AML-193 (cell line): ENCODE data around the gene COL6A5.

Source experiments
- DNase-seq, 2 experiments: peaks; one replicate each; lab custom pipeline; 2025; lab: John Stamatoyannopoulos, UW

COL6A5 gene

DNA sequence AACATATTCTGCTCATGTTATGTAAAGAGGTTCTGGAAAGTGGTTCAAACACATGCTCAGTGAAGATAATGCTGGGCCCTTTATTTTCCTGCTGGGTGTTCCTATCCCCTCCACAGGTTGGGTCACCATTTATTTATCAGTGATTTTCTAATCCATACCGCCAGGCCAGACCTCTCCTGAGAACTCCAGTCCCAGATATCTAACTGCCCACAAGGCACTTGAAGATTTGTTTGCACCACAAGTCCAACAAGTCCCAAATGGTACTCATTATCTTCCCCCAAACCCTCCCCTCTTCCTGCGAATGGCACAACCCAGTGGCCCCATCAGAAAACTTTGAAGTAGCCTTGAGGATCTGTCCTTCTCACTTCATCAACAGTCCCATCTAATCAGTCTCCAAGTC, 176.9 kb downstream of the COL6A5 start:
- no peak for DNase-seq

DNA sequence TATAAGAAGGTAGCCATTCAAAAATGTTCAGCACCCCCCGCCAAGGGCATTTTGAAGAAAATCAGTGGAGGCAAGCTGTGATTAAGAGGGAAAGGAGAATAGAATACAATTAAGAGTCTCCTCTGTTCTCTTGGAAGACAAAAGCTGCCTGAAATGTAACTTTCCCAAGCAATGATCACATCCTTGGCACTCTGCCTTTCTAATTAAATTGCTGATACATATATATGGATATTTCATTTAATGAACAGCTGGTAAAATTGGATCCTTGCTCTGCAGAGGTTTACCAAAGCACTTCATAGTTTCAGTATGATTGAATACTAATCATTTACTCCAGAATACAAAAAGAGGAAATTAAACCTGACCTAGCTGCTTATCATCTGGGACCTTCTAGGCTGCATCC, 182.0 kb downstream of the COL6A5 start:
- no peak for DNase-seq

DNA sequence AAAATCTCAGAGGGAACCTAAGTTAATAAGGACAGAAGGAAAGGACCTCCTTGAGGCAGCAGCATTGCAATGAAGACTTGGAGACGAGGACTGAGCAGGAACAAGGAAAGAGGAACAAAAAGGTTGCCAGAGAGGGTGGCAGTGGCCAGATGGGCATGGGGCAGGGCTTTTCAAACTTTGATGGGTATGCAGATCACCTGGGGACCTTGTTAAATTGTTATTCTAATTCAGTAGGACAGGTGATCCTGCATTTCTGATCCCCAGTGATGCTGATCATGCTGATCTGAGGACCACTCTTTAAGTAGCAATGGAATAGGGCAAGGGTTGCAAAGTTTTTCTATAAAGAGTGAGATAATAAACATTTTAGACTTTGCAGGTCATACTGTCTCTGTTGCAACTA, 182.6 kb downstream of the COL6A5 start:
- DNase-seq: no peak

DNA sequence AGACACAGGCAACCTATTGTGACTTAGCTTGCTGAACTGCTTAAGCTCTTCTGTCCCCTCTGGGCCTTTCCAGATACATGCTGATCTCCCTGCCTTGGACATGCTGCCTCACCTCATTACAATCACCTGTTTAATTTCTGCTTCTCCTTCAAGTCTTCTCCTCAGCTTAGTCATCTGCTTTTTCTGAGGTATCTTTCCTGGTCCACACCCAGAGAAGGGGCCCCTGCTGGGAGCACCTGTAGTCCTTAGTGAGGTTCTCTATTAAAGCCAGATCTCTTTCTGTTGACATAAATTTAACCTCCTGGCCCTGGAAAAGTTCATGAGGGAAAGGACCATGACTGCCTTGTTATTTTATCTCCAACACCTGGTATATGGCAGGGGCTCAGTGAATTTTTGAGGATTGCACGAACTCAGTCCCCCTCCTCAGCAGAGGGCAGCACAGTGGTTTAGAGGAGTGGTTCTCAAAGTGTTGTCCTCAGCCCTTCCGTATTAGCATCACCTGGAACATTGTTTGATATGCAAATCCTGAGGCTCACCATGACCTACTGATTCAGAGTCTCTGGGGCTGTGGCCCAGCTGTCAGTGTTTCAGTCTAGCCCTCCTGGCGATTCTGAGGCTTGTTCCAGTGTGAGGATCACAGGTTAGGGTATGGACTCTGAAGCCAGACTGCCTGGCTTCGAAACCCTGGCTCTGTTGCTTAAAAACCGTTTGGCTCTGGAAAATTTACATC, 184.2 kb downstream of the COL6A5 start:
- DNase-seq: no peak

DNA sequence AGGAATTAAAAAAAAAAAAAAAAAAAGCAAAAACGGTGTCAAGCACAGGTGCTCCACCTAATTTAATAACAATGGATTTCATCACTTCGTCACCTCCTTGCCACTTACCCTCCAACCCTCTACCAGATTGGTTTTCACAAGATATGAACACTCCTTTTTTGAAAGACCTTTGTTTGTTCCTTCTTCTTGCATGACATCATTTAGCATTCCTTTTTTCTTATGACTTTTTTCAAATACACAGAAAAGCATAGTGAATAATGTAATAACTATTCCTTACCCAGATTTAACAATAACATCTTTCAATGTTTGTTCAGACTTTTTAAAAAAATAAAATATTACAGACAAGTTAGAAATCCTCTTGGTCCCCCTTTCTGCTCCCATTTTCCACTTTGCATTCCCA, 187.8 kb downstream of the COL6A5 start:
- no peak for DNase-seq
